ENCODE data around the gene IGSF21.

GRCh38 chr1:18384059-18384458, 276.5 kb downstream of the IGSF21 start:
- TF ChIP-seq, protein P1, sequence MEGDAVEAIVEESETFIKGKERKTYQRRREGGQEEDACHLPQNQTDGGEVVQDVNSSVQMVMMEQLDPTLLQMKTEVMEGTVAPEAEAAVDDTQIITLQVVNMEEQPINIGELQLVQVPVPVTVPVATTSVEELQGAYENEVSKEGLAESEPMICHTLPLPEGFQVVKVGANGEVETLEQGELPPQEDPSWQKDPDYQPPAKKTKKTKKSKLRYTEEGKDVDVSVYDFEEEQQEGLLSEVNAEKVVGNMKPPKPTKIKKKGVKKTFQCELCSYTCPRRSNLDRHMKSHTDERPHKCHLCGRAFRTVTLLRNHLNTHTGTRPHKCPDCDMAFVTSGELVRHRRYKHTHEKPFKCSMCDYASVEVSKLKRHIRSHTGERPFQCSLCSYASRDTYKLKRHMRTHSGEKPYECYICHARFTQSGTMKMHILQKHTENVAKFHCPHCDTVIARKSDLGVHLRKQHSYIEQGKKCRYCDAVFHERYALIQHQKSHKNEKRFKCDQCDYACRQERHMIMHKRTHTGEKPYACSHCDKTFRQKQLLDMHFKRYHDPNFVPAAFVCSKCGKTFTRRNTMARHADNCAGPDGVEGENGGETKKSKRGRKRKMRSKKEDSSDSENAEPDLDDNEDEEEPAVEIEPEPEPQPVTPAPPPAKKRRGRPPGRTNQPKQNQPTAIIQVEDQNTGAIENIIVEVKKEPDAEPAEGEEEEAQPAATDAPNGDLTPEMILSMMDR (IDR thresholded peaks at IDR 0.05) = no peak
- no peak for TF ChIP-seq POLR2A (IDR thresholded peaks at IDR 0.05)
